Liver (tissue), 9 donors: ENCODE measurements around the gene ACP1. TPM values are rescaled to one million over a fixed set of nuclear protein-coding genes. Genes with fewer than 3 reads are reported as not detected.
"Not testable (repeated sequence)": the region's sequence is repeated elsewhere in the genome, so short reads cannot be mapped to it uniquely, and the experiment has no call there.

Source experiments
- DNase-seq: peaks from one replicate; pipeline ENCODE4 v3.0.0-alpha.2; 2017; ENCODE audit warnings: low spot score
- H3K27ac ChIP-seq, 2 donors: one replicate each; pipeline ENCODE4 v1.7.0; 2013; ENCODE audit warnings: inconsistent platforms in 2 of 2, low read length in 2 of 2, control low read depth in 1 of 2, low read depth in 1 of 2, mild to moderate bottlenecking in 1 of 2
- H3K27me3 ChIP-seq, 4 donors: one replicate each; pipeline versions ENCODE4 v1.6.1 to v1.7.0; 2013; ENCODE audit warnings: low read length in 3 of 4, inconsistent platforms in 1 of 4, mild to moderate bottlenecking in 1 of 4, moderate library complexity in 1 of 4; ENCODE audit not compliant: control insufficient read depth in 4 of 4, insufficient read depth in 4 of 4
- H3K36me3 ChIP-seq, 4 donors: one replicate each; pipeline versions ENCODE4 v1.6.1 to v1.7.0; 2013; ENCODE audit warnings: low read length in 3 of 4, mild to moderate bottlenecking in 3 of 4, low read depth in 1 of 4, moderate library complexity in 1 of 4; ENCODE audit not compliant: control insufficient read depth in 4 of 4, insufficient read depth in 3 of 4
- H3K4me1 ChIP-seq, 4 donors: one replicate each; pipeline versions ENCODE4 v1.6.1 to v1.7.0; 2013; ENCODE audit warnings: low read length in 3 of 4, mild to moderate bottlenecking in 3 of 4, moderate library complexity in 1 of 4; ENCODE audit not compliant: control insufficient read depth in 4 of 4, insufficient read depth in 4 of 4
- H3K4me3 ChIP-seq, 3 donors: one replicate each; pipeline versions ENCODE4 v1.6.1 to v1.7.0; 2013; ENCODE audit warnings: low read length in 3 of 3, control low read depth in 1 of 3, low read depth in 1 of 3, mild to moderate bottlenecking in 1 of 3
- H3K9ac ChIP-seq, 2 donors: one replicate each; pipeline ENCODE4 v1.7.0; 2013; ENCODE audit warnings: low read length in 2 of 2, mild to moderate bottlenecking in 2 of 2, moderate library complexity in 2 of 2, control low read depth in 1 of 2, low read depth in 1 of 2
- H3K9me3 ChIP-seq, 4 donors: one replicate each; pipeline versions ENCODE4 v1.6.1 to v1.7.0; 2013; ENCODE audit warnings: low read length in 3 of 4; ENCODE audit not compliant: control insufficient read depth in 4 of 4
- CTCF ChIP-seq: fragments of 150-350 bp; IDR thresholded peaks from 2 replicates; pipeline ENCODE4 v1.5.1; 2017; ENCODE audit warnings: improper control_type of control experiment, low read depth, low read length; ENCODE audit not compliant: missing input control
- EGR1 ChIP-seq, 2 donors: IDR thresholded peaks; 2 replicates each; pipeline ENCODE4 v1.6.1; 2016 to 2018; ENCODE audit warnings: antibody characterized with exemption in 2 of 2, low read depth in 2 of 2
- FOXA1 ChIP-seq: IDR thresholded peaks from 2 replicates; pipeline ENCODE4 v1.6.1; 2016; ENCODE audit warnings: antibody characterized with exemption
- HNF4A ChIP-seq, 2 donors: conservative IDR thresholded peaks; 2 replicates each; pipeline ENCODE4 v1.6.1; 2016; ENCODE audit warnings: antibody characterized with exemption in 2 of 2, mild to moderate bottlenecking in 2 of 2
- JUND ChIP-seq, 2 donors: IDR thresholded peaks; 2 replicates each; pipeline ENCODE4 v1.6.1; 2016; ENCODE audit warnings: antibody characterized with exemption in 2 of 2
- MAX ChIP-seq: IDR thresholded peaks from 2 replicates; pipeline ENCODE4 v1.6.1; 2016; ENCODE audit warnings: antibody characterized with exemption
- RAD21 ChIP-seq, 2 donors: IDR thresholded peaks; 2 replicates each; pipeline ENCODE4 v1.6.1; 2016; ENCODE audit warnings: antibody characterized with exemption in 2 of 2, mild to moderate bottlenecking in 2 of 2
- REST ChIP-seq: IDR thresholded peaks from 2 replicates; pipeline ENCODE4 v1.6.1; 2016; ENCODE audit warnings: antibody characterized with exemption, mild to moderate bottlenecking
- SP1 ChIP-seq: IDR thresholded peaks from 2 replicates; pipeline ENCODE4 v1.6.1; 2018; ENCODE audit warnings: antibody characterized with exemption, mild to moderate bottlenecking
- YY1 ChIP-seq: IDR thresholded peaks from 2 replicates; pipeline ENCODE4 v1.6.1; 2016; ENCODE audit warnings: antibody characterized with exemption, mild to moderate bottlenecking
- ZBTB33 ChIP-seq: IDR thresholded peaks from 2 replicates; pipeline ENCODE4 v1.6.1; 2016; ENCODE audit warnings: antibody characterized with exemption
- WGBS: extraction: QIAGEN DNeasy Blood & Tissue Kit; methylation state at CpG from one replicate; pipeline ENCODE4 v1.1.7; 2013; 5-methylcytosine and 5-hydroxymethylcytosine counted together
- polyA plus RNA-seq, 2 donors: library from polyadenylated mRNA; stranded (reverse) in 1 of 2; unstranded in 1 of 2; fragments of 200-250 nt in 1 of 2; fragments of >200 nt in 1 of 2; fragmentation: Nextera tagmentation in 1 of 2; extraction: Ambion mirVana in 1 of 2; gene quantifications; one replicate each; pipeline versions ENCODE4 v1.2.1 to v1.2.3, GENCODE V29; 2013 to 2015
- total RNA-seq, 2 donors: library from RNA; depleted of rRNA; stranded (reverse); fragments of >200 nt; gene quantifications; one replicate each; pipeline ENCODE4 v1.2.3, GENCODE V29; 2014
- donor health status: healthy.
- donor health status: healthy.
- donor health status: healthy.
- donor health status: healthy.
- donor health status: healthy.

ACP1 gene
- total and polyA plus RNA-seq, 4 donors, result 59.9 to 115 (median 75.7) TPM

- no peak for TF ChIP-seq CTCF
- no peak for TF ChIP-seq FOXA1
- no peak for TF ChIP-seq YY1
- no peak for TF ChIP-seq JUND (IDR thresholded peaks at IDR 0.05)
- TF ChIP-seq MAX, result no peak
These were observed 50.0 kb downstream of the ACP1 start (continued) for GRCh38 chr2:314561-315336.

GRCh38 chr2:315925-316324, 51.2 kb downstream of the ACP1 start:
- H3K27me3 ChIP-seq, H3K9ac ChIP-seq, H3K36me3 ChIP-seq, H3K4me3 ChIP-seq, H3K9me3 ChIP-seq, H3K27ac ChIP-seq, H3K4me1 ChIP-seq, DNase-seq: not testable (repeated sequence)
- WGBS, result 59% methylated on average over 6 of the region's 6 CpGs

- TF ChIP-seq REST (no peak), SP1 (no peak), EGR1 (IDR thresholded peaks at IDR 0.05; ENCODE audit: low read depth in 2 of 2) (no peak), RAD21 (IDR thresholded peaks at IDR 0.05) (no peak), HNF4A (conservative IDR thresholded peaks at IDR 0.05) (no peak), ZBTB33 (no peak)
- no peaks in the 10 kb centered on the region for H3K4me1 ChIP-seq
- H3K9me3 ChIP-seq, result no peaks in the 10 kb centered on the region
- no peak overlapping the region for H3K4me3 ChIP-seq
- WGBS, result 91% methylated on average over 12 of the region's 12 CpGs
- no peaks in the 10 kb centered on the region for H3K27me3 ChIP-seq
- H3K27ac ChIP-seq, result no peak overlapping the region
- H3K9ac ChIP-seq, result no peak overlapping the region
- no peaks in the 10 kb centered on the region for H3K36me3 ChIP-seq
- DNase-seq, result no peak
These were observed 51.6 kb downstream of the ACP1 start for GRCh38 chr2:316381-316780.
